GM21515 (cell line): ENCODE data around the gene NOL9.
"Not testable (repeated sequence)": the region's sequence is repeated elsewhere in the genome, so short reads cannot be mapped to it uniquely, and the experiment has no call there.

Experiments used
- ATAC-seq: cut with Tn5 transposase; IDR thresholded peaks from one replicate; pipeline ENCODE4 v1.9.1; 2021; ENCODE audit not compliant: unreplicated experiment

Gene NOL9

DNA sequence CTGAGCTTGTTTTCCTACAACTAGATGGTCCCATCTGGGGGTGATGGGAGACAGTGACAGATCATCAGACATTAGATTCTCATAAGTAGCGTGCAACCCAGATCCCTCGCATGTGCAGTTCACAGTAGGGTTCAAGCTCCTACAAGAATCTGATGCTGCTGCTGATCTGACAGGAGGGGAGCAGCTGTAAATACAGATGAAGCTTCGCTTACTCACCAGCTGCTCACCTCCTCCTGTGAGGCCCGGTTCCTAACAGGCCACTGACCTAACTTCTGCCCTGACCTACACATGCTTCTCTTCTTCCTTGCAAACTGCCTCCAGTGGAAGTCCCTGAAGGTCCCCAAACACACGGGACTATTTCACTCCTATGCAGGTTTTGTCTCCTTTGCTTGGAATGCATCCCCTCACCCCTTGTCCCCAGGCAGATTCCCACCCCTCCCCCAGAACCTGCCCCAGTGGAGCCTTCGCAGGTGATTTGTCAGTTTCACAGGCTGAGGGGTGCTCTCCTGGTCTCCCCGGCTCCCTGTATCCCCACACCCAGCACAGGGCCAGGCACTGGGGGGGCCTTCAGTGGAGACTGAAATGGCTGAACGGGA is 19.8 kb upstream of the NOL9 start:
- no peak for ATAC-seq

DNA sequence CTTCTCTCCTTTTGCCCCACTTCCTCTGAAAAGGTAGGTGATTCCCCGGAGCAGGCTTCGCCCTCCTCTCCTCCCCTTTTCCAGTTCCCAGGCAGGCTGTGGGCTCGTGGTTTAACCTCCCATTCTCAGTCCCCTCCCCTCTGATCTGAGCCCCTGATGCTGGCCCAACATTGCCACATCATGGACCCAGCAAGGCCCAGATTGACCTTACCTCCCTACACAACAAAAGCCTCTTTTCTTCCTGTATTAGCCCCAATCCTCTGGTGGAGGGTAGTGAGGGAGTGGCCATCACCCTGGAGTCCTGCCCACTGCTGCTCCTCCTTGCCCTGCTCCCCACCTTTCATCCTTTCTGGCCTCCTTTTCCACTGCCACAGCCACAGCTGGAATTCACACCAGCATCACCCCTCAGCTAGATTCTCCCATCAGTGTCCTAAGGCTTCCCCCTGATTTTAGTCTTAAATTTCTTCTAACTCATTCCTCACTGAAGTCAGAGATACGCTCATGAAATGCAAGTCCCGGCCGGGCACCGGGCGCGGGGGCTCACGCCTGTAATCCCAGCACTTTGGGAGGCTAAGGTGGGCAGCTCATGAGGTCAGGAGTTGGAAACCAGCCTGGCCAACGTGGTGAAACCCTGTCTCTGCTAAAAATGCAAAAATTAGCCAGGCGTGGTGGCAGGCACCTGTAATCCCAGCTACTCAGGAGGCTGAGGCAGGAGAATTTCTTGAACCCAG is 18.5 kb upstream of the NOL9 start:
- no peak for ATAC-seq

DNA sequence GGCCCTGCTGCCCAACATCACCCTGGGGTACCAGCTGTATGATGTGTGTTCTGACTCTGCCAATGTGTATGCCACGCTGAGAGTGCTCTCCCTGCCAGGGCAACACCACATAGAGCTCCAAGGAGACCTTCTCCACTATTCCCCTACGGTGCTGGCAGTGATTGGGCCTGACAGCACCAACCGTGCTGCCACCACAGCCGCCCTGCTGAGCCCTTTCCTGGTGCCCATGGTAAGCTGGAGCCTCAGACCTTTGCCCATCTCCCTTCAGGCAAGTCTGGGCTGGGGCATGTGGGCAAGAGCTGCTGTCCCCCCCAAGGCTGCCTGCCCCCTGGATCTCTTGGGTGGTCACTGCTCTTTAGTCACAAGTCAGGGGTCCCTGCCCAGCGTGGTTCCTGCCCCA is 16.7 kb upstream of the NOL9 start:
- ATAC-seq: no peak

DNA sequence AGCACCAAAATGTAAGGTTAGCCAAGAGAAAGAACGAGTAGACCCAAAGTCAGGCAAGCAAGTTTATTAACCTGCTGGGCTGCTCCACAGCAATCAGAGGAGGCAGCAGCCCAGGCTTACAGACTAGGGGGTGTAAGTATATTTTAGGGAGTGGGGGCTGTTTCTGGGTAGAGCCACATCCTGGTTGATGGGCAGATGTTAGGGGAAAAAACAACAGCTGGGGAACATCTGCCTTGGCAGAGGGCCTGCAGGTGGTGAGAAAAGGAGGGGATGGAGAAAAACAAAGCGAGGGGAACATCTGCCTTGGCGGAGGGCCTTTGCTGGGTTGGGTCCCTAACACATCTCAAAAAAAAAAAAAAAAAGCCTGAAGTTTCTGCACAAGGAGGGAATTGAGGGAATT is 15.8 kb upstream of the NOL9 start:
- ATAC-seq: no peak

DNA sequence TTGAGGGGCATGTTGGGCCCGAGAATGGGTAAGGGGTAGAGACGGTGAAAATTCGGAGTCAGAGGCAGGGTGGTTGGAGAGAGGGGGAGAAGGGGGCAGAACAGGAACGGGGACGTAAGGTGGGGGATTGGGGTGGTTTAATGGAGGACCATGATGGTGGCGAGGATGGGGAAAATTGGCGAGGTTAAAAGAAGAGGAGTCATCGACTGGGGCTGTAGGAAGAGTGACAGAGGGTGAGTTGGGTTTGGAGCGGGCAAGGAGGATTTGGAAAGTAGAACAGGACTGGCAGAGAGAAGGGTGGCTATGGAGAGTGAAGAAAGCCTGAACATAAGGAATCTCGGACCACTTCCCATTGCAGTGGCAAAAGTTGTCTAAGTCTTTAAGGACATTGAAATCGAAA is 14.7 kb upstream of the NOL9 start:
- ATAC-seq: no peak

DNA sequence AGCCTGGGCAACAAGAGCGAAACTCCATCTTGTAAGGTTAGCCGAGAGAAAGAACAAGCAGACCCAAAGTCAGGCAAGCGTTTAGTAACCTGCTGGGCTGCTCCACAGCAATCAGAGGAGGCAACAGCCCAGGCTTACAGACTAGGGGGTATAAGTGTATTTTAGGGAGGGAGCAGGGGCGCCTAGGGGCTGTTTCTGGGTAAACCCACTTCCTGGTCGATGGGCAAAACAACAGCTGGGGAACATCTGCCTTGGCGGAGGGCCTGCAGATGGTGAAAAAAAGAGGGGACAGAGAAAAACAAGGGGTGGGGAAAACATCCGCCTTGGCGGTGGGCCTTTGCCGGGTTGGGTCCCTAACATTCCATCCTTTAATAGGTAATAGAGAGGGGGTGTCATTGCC is 6.0 kb upstream of the NOL9 start:
- ATAC-seq: no peak

DNA sequence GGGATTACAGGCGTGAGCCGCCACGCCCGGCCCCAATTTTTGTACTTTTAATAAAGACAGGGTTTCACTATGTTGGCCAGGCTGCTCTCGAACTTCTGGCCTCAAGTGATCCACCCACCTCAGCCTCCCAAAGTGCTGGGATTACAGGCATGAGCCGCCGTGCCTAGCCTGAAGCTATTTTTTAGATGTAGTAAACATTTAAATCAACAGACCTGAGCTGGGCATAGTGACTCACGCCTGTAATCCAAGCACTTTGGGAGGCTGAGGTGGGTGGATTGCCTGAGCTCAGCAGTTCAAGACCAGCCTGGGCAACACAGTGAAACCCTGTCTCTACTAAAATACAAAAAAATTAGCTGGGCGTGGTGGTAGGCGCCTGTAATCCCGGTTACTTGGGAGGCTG is 4.8 kb upstream of the NOL9 start:
- ATAC-seq: not testable (repeated sequence)

DNA sequence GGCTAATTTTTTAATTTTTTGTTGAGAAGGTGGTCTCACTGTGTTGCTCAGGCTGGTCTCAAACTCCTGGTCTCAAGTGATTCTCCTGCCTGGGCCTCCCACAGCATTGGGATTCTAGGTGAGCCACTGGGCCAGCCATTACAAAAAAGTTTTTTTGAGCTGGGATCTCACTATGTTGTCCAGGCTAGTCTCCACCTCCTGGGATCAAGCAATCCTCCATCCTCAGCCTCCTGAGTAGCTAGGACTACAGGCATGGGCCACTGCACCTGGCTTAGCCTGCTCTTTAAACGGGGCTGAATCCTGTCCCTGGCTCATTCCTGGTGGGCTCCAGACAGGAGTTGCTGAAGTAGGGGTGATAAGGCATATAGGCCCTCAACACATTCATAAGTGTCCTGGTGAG is 3.3 kb upstream of the NOL9 start:
- ATAC-seq: no peak

DNA sequence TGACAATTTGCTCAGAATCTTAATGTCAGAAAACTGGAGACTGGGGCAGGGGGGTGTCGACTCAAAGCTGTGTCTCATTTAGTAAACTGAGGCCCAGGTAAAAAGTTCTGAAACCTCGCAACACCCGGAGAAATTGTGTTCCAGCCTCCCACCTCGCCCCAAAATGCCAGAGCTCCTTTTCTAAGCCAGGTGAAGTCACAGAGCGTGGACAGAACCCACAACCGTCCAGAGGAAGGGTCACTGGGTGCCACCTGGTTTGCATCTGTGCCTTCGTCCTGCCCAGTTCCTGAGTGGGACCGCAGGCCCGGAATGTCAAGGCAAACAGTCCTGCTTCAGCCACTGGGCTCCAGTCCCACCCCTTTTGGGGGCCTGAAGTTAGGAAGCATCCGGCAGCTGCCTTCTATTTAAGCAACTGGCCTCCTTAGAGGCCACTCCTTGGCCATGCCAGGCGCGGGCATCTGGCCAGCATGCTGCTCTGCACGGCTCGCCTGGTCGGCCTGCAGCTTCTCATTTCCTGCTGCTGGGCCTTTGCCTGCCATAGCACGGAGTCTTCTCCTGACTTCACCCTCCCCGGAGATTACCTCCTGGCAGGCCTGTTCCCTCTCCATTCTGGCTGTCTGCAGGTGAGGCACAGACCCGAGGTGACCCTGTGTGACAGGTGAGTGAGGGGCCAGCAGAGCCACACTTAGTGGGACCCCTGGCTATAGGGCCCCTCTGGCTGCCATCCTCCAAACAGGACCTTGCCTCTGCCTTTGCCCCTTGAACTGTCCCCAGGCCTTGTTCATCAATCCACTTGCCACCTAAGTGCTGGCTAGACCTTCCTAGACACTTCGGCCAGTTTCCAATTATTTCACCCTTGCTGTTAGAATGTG is 830 bp upstream of the NOL9 start, which contains the start of gene TAS1R1:
TSS of gene TAS1R1 (plus strand) at position 401 of the 872 bp plus-strand sequence. CDS start at position 468, 67 bp downstream.
- ATAC-seq: no peak

DNA sequence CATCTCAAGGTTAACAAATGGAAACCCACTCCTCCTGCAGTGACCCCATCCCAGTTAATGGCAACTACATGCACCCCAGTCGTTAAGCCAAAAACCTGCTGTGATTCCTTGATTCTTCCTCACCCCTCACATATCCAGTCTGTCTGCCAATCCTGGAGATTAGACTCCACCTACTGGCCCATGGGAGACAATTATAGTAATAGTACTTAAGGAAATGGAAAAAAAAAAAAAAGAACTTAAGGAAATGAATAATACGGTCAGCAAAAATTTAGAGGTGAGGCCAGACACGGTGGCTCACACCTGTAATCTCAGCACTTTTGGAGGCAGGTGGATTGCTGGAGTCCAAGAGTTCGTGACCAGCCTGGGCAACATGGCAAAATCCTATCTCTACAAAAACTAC is 7.0 kb downstream of the NOL9 start:
- no peak for ATAC-seq

DNA sequence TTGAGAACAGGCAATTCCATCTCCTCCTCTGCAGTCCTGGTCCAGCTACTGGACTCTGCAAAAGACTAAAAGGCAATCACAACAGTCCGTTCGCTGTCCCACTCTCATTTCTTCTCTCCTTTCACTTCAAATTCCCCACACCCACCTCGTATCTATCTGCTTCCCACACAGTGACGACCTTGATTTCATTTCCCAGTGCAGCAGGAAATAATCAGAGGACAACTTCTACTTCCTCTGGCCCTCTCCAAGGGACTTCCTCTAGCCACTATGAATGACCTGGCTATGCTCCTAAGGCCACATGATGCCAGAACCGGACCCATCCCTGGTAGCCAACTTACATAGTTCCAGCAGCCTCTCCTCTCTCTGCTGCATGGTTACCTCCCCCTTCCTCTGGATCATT is 8.0 kb downstream of the NOL9 start:
- no peak for ATAC-seq

DNA sequence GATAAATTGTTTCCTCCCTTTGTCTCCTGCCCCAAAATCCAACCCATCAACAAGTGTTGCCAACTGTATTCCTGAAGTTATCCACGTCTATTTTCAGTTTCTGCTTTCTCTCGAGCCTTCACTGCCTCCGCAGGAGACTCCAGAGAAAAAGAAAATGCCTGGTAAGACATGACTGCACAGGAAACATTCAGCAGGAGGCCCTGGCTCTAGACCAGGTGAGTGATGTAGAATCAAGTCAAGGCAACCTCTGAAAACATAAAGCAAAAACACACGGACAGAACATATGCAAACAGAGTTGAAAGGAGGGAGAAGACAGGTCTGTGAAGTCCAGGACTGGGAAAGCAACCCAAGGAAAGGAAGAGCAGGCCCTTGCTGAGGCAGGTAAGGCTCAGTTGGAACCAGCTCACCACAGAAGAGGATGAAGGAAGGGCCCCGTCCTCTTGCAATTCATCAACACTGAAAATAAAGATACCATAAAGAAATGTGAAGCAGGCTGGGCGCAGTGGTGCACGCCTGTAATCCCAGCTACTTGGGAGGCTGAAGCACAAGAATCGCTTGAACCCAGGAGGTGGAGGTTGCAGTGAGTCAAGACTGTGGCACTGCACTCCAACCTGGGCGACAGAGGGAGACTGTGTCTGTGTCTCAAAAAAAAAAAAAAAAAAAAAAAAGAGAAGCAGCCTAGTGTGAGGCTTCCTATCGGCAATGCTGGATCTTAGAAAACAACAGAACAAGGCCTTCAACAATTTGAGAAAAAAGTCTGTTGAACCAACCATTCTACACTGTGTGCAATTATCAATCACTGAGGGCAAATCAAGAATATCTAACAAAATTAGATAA is 8.8 kb downstream of the NOL9 start:
- ATAC-seq: no peak

DNA sequence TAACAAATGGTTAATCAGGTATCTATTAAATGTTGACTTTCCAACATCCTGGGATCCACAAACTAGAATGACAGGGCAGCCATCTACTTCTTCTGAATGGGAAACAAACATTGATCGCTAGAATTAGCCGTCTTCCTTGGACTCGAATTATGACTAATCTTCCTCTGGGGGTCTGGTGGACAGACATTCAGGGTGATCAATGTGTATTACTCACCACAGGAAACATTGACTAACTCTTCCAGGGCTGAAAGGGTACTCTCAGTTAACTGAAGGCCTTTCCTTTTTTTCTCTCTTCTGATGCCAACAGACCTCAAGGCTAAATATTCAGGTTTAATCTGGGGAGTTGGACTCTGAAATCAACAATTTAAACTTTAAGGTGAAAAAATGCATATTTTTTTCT is 9.5 kb downstream of the NOL9 start:
- no peak for ATAC-seq

DNA sequence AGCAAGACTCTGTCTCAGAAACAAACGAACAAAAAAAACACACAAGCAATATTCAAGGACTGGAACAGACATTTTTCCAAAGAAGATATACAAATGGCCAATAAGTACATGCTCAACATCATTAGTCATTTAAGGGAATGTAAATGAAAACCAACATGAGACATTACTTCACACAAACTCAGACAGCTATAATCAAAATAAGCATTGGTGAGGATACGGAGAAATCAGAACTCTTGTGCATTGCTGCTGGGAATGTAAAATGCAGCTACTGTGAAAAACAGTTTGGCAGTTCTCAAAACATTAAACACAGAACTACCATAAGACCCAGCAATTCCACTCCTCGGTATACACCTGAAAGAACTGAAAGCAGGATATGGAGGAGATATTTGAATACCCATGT is 15.4 kb downstream of the NOL9 start:
- no peak for ATAC-seq

DNA sequence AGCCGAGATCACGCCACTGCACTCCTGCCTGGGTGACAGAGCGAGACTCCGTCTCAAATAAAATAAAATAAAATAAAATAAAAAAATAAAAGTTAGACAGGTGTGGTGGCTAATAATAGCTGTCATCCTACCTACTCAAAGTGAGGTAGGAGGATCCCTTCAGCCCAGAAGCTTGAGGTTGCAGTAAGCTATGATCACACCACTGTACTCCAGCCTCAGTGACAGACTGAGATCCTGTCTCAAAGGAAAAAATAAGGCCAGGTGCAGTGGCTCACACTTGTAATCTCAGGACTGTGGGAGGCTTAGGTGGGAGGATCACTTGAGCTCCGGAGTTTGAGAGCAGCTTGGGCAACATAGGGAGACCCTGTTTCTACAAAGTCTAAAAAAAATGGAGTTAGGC is 18.0 kb downstream of the NOL9 start:
- no peak for ATAC-seq

DNA sequence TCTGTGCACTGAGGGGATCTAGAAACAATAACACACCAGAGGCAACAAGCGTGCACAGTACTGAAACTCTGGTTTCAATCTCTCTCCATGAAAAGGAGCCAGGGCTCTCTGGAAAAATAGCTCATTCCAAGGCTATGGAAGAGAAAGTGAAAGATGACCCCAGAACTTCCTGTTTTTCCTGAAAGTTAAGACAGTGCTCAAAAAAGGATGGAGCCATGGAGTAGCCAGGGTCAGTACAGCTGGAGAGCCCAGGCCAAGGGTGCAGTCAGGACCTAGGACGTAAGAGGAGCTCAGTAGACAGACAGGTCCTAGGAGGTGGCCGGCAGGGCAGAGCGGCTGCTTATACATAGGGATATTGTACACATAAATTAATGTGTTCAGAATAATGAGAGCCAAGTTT is 19.1 kb downstream of the NOL9 start:
- no peak for ATAC-seq

DNA sequence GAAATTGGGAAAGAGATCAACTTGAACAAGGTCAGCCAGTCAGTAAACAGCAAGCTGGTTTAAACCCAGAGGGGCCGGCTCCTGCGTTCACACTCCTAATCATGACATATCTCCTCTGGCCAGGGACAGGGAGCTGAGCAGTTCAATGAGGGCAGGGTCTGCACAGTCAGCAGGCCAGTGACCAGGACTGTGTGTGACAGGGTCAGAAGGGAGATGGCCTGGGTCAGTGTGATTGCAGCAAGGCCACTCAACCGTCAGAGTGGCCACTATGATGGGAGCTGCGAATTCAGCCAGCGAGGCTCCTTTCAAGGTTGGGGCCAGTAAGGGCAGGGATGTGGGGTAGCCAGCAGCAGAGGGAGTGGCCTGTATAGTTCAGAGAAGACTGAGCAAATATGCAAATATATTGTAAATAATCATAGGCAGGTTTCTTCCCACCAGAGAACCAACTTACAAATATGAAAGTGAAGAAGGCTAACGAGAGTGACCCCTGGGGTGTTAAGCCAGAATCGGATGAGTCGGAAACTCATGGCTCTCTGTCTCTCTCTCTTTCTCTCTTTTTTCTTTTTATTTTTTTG is 20.0 kb downstream of the NOL9 start:
- ATAC-seq: no peak

DNA sequence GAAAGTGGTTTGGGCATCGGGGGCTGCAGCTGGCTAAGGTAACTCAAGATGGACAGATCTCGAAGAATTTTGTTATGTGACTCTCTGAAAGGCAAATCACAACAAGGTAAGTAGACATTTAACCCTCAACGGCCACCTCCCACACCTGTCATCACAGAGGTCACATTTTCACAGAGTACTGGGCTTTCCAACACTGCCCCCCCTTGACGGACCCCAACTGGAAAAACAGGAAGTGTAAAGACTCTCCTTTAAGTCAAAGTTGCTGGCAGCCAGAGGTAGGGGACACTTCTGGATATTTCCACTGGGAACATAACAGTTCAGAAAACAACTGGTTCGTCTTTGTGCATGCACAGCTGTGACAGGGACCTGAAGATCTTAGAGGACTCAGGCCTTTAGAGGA is 22.3 kb downstream of the NOL9 start:
- no peak for ATAC-seq

DNA sequence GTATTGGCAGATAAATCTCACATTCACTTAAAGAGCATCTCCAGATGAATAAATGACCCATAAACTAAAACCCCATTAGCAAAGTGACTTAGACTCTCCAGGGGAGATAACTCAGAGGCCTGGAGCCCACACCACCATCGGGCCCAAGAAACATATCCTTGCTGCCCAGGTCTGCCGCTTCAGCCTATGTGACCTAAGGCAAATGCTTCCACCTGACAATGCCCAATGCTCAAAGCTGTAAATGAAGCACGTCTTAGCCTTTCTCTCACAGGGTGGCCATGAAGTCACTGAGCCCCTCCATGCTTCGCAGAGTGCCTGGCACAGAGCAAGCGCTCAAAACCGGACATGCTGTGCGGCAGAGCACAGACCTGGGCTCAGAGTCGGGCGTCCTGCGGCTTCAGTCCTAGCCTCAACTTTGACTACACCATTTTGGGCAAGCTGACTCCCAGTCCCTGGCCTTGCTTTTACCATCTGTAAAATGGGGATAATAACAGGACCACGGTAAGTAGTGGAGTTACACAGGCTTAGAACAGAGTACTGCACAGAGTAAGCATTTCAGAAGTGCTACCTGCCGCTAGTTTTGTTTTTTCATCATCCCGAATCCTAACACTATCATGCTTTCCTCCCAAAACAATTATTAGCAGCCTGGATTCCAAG is 23.7 kb downstream of the NOL9 start:
- no peak for ATAC-seq

DNA sequence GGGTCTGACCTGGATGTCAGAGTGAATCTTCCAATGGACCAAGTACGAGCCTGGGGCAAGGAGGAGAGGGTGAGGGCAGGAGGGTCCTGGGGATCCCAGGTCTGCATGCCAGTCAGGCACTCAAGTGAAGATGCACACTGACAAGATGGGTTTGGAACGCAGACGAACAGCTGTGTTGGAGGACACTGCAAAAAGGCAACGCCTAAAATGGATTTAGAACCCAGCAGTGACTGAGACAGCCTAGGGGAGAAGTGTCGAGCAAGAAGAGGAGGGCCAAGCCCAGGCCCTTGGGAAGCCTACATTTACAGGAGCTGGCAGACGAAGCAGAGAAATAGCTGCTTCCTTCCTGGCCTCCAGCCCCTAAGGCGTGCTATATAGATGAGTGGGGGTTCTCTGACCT is 25.8 kb downstream of the NOL9 start:
- no peak for ATAC-seq
